A673 (cell line): ENCODE measurements around the gene HAVCR2. TPM values are rescaled to one million over a fixed set of nuclear protein-coding genes. Genes with fewer than 3 reads are reported as not detected.

Experiments
- Bru-seq: library from RNA; stranded (reverse); fragments of 400-500 nt; gene quantifications from one replicate; lab custom pipeline; 2021; lab: Mats Ljungman, UMichigan
- BruChase-seq, 2 experiments: library from RNA; stranded (reverse); fragments of 400-500 nt; gene quantifications; one replicate each; lab custom pipeline; 2021; lab: Mats Ljungman, UMichigan
- BruUV-seq: library from RNA; stranded (reverse); fragments of 400-500 nt; replicated peaks from 2 replicates; lab custom pipeline; 2021; lab: Mats Ljungman, UMichigan
- CTCF ChIA-PET: fragments of 300-600 bp; sonication (Branson Sonifier 250); formaldehyde crosslinking; loops from one replicate; lab custom pipeline; 2022; ENCODE audit warnings: antibody characterized with exemption; lab: Charles Lee
- POLR2A ChIA-PET: fragments of 300-600 bp; sonication (Branson Sonifier 250); formaldehyde crosslinking; loops from one replicate; lab custom pipeline; 2022; ENCODE audit warnings: antibody characterized with exemption; ENCODE audit not compliant: low non-redundant PET; lab: Charles Lee
- DNase-seq: peaks from one replicate; pipeline ENCODE4 v3.0.0-alpha.2; 2015; ENCODE audit warnings: low spot score
- H3K27ac ChIP-seq: fragments of 200-600 bp; sonication (generic); 2 replicates; pipeline ENCODE4 v1.5.1; 2016; ENCODE audit warnings: mixed run types, low read depth, mild to moderate bottlenecking, mixed read lengths, antibody characterized with exemption, low read length; ENCODE audit not compliant: poor library complexity, severe bottlenecking
- H3K27me3 ChIP-seq: fragments of 200-600 bp; sonication (generic); replicated peaks from 2 replicates; pipeline ENCODE4 v1.6.1; 2017; ENCODE audit warnings: mixed run types, low read depth, mild to moderate bottlenecking, mixed read lengths, antibody characterized with exemption, low read length; ENCODE audit not compliant: insufficient read depth, poor library complexity
- H3K36me3 ChIP-seq: fragments of 200-600 bp; sonication (generic); 2 replicates; pipeline ENCODE4 v1.6.1; 2016; ENCODE audit warnings: mixed run types, mild to moderate bottlenecking, mixed read lengths, antibody characterized with exemption, low read length; ENCODE audit not compliant: insufficient read depth, poor library complexity, severe bottlenecking
- H3K4me1 ChIP-seq: fragments of 200-600 bp; sonication (generic); 2 replicates; pipeline ENCODE4 v1.6.1; 2017; ENCODE audit warnings: mixed run types, mild to moderate bottlenecking, mixed read lengths, antibody characterized with exemption, low read length; ENCODE audit not compliant: insufficient read depth, poor library complexity, severe bottlenecking
- H3K4me3 ChIP-seq: fragments of 200-600 bp; sonication (generic); 2 replicates; pipeline ENCODE4 v1.5.1; 2016; ENCODE audit warnings: low read depth, mixed run types, mild to moderate bottlenecking, mixed read lengths, low read length; ENCODE audit not compliant: poor library complexity, severe bottlenecking
- H3K9me3 ChIP-seq: fragments of 200-600 bp; sonication (generic); 2 replicates; pipeline ENCODE4 v1.6.1; 2016; ENCODE audit warnings: mixed run types, low read depth, mild to moderate bottlenecking, mixed read lengths, antibody characterized with exemption, low read length; ENCODE audit not compliant: poor library complexity, severe bottlenecking
- CTCF ChIP-seq: fragments of 300-800, 200-600 bp; sonication (generic); conservative IDR thresholded peaks from 2 replicates; pipeline ENCODE4 v1.5.1; 2017; ENCODE audit warnings: low read depth, mild to moderate bottlenecking, antibody characterized with exemption, low read length, moderate library complexity, mixed read lengths
- EZH2 ChIP-seq: fragments of 200-600 bp; sonication (generic); IDR thresholded peaks from 2 replicates; pipeline ENCODE4 v1.6.1; 2017; ENCODE audit warnings: borderline replicate concordance, low read depth, mild to moderate bottlenecking, mixed read lengths, antibody characterized with exemption, low read length; ENCODE audit not compliant: poor library complexity, severe bottlenecking
- intact Hi-C: fragments of 100-400 bp; cut with micrococcal nuclease; formaldehyde crosslinking; loops from one replicate; pipeline ENCODE4 v1.10.0; 2022; ENCODE audit not compliant: unreplicated experiment
- long read RNA-seq: library from polyadenylated mRNA; stranded (forward); transcript quantifications from one replicate; pipeline ENCODE4 v2.0.0, GENCODE V29; 2022
- total RNA-seq: library from RNA; stranded (reverse); gene quantifications from 2 replicates; pipeline ENCODE4 v1.2.3, GENCODE V29; 2021

The HAVCR2 gene
- total RNA-seq (0.13 and 0.19 TPM in 2 replicates), Bru-seq, nascent RNA (percentile 17 among the genes with signal in this experiment), BruChase-seq, experiment 1, labeled RNA remaining after a 2-hour chase (percentile 15 among the genes with signal in this experiment), BruChase-seq, experiment 2, labeled RNA remaining after a 6-hour chase (percentile 19 among the genes with signal in this experiment)
- long read RNA-seq, partial matches to known transcripts: 0 of 1 reads
- long read RNA-seq, other reads (novel, unspliced or antisense): 1 of 1 reads

DNA sequence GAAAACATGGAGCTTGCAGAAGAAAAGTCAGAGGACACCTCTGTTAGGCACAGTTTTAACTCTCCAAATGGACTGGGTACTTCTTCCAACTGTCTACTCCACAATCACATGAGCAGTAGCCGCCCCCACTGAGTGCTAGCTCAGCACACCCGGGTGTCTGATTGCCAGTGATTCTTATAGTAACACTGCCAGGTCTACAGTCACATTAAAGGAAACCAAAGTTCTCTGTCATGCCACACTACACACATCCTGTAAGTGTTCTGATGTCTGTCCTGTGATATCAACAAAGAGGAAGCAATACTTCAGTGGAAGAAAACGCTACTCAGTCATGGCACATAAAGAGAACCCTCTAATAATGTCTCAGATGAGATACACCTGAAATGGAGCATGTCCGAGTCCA is at the start of gene HAVCR2:
Gene HAVCR2, minus strand, starts transcription at position 69 of the 400 bp plus-strand sequence. Its CDS starts 61 bp downstream, at position 8.
- intact Hi-C loops: no loop called here
- Histone ChIP-seq H3K27me3 (peaks cover 4% of the 10 kb centered on the region), H3K4me1 (no peaks in the 10 kb centered on the region), H3K36me3 (no peaks in the 10 kb centered on the region), H3K27ac (no peak within 1 kb of the TSS), H3K9me3 (no peaks in the 10 kb centered on the region), H3K4me3 (no peak within 1 kb of the TSS)
- no peak for DNase-seq
- no TSS peak for BruUV-seq
- ChIA-PET CTCF (no interaction called here), POLR2A (no interaction called here)
- TF ChIP-seq CTCF (no peak), EZH2 (no peak)

- ChIA-PET CTCF (no interaction called here), POLR2A (no interaction called here)
- Histone ChIP-seq H3K4me3 (no peak overlapping the region), H3K27ac (no peak overlapping the region), H3K27me3 (no peaks in the 10 kb centered on the region), H3K36me3 (no peaks in the 10 kb centered on the region), H3K4me1 (no peaks in the 10 kb centered on the region), H3K9me3 (no peaks in the 10 kb centered on the region)
- no TSS peak for BruUV-seq
- TF ChIP-seq CTCF (no peak), EZH2 (no peak)
- DNase-seq: no peak
- intact Hi-C loops: no loop called here
Measured at GRCh38 chr5:157157293-157157891, 48.5 kb upstream of the HAVCR2 start.

GRCh38 chr5:157155297-157155696 is 46.5 kb upstream of the HAVCR2 start:
- Histone ChIP-seq H3K36me3 (no peaks in the 10 kb centered on the region), H3K27me3 (no peaks in the 10 kb centered on the region), H3K27ac (no peak overlapping the region), H3K4me1 (no peaks in the 10 kb centered on the region), H3K9me3 (no peaks in the 10 kb centered on the region), H3K4me3 (no peak overlapping the region)
- CTCF ChIA-PET: no interaction called here
- intact Hi-C loops: no loop called here
- no TSS peak for BruUV-seq
- POLR2A ChIA-PET: no interaction called here
- TF ChIP-seq EZH2: no peak
- TF ChIP-seq CTCF: no peak
- no peak for DNase-seq
